GM23338 (cell line): ENCODE measurements around the gene ACTA2.

Source experiments
- CREB1 ChIP-seq: fragments of 250-450 bp; sonication (Bioruptor Pico); IDR thresholded peaks from 2 replicates; pipeline ENCODE4 v1.5.0; 2020; ENCODE audit warnings: low read depth, mild to moderate bottlenecking, moderate library complexity
- EZH2 ChIP-seq: fragments of 200-600 bp; sonication (generic); IDR thresholded peaks from one replicate; pipeline ENCODE4 v1.8.0; 2017; ENCODE audit warnings: antibody characterized with exemption, mild to moderate bottlenecking, low read depth; ENCODE audit not compliant: unreplicated experiment
- EZH2phosphoT487 ChIP-seq: fragments of 200-600 bp; sonication (generic); IDR thresholded peaks from one replicate; pipeline ENCODE4 v1.8.1; 2018; ENCODE audit warnings: antibody characterized with exemption; ENCODE audit not compliant: unreplicated experiment
- NANOG ChIP-seq: IDR thresholded peaks from 2 replicates; pipeline ENCODE4 v1.6.1; 2016; ENCODE audit warnings: antibody characterized with exemption, borderline replicate concordance
- POLR2AphosphoS5 ChIP-seq: IDR thresholded peaks from 2 replicates; pipeline ENCODE4 v1.6.1; 2016; ENCODE audit warnings: antibody characterized with exemption, low read depth
- ZNF114 ChIP-seq: fragments of 250-450 bp; sonication (Bioruptor Pico); IDR thresholded peaks from 2 replicates; pipeline ENCODE4 v1.5.0; 2020; ENCODE audit warnings: mild to moderate bottlenecking, moderate library complexity
- TF ChIP-seq, protein P1 (sequence below), 2 experiments: fragments of 200-600 bp in 1 of 2; sonication (generic) in 1 of 2; conservative IDR thresholded peaks; 2 replicates each; pipeline versions ENCODE4 v1.5.1 to v1.6.1; 2016 to 2017; ENCODE audit warnings: antibody characterized with exemption in 2 of 2, low read depth in 2 of 2, mild to moderate bottlenecking in 2 of 2, moderate library complexity in 1 of 2
- TF ChIP-seq, protein P2 (sequence below): IDR thresholded peaks from one replicate; pipeline ENCODE4 v1.6.1; 2018; ENCODE audit warnings: antibody characterized with exemption; ENCODE audit not compliant: unreplicated experiment
- TF ChIP-seq, protein P3 (sequence below): fragments of 250-450 bp; sonication (Bioruptor Pico); IDR thresholded peaks from 2 replicates; pipeline ENCODE4 v1.5.0; 2020; ENCODE audit warnings: mild to moderate bottlenecking, moderate library complexity
- TF ChIP-seq, protein P4 (sequence below): IDR thresholded peaks from 2 replicates; pipeline ENCODE4 v1.6.1; 2016; ENCODE audit warnings: antibody characterized with exemption

DNA sequence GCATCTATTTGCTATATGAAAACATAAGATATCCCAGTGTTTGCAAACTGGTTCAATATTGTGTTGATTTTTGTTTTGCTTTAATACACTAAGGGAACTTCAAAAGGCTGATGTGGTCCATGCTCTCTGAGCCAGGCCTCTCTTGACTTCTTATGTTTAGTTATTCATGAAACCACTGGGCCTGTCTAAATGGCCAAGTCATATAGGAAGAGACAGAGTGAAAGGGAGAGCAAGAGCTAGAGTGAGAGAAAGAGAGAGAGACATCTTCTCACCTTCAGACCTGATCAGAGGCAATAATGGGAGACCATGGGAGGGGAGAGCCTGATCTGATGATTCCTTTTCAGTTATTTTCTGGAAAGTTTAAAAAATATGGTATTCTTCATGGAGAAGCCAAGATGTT lies 32.0 kb upstream of the ACTA2 start:
- TF ChIP-seq, protein P1, sequence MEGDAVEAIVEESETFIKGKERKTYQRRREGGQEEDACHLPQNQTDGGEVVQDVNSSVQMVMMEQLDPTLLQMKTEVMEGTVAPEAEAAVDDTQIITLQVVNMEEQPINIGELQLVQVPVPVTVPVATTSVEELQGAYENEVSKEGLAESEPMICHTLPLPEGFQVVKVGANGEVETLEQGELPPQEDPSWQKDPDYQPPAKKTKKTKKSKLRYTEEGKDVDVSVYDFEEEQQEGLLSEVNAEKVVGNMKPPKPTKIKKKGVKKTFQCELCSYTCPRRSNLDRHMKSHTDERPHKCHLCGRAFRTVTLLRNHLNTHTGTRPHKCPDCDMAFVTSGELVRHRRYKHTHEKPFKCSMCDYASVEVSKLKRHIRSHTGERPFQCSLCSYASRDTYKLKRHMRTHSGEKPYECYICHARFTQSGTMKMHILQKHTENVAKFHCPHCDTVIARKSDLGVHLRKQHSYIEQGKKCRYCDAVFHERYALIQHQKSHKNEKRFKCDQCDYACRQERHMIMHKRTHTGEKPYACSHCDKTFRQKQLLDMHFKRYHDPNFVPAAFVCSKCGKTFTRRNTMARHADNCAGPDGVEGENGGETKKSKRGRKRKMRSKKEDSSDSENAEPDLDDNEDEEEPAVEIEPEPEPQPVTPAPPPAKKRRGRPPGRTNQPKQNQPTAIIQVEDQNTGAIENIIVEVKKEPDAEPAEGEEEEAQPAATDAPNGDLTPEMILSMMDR (conservative IDR thresholded peaks at IDR 0.05; ENCODE audit: low read depth in 2 of 2), result no peak
- TF ChIP-seq, protein P2, sequence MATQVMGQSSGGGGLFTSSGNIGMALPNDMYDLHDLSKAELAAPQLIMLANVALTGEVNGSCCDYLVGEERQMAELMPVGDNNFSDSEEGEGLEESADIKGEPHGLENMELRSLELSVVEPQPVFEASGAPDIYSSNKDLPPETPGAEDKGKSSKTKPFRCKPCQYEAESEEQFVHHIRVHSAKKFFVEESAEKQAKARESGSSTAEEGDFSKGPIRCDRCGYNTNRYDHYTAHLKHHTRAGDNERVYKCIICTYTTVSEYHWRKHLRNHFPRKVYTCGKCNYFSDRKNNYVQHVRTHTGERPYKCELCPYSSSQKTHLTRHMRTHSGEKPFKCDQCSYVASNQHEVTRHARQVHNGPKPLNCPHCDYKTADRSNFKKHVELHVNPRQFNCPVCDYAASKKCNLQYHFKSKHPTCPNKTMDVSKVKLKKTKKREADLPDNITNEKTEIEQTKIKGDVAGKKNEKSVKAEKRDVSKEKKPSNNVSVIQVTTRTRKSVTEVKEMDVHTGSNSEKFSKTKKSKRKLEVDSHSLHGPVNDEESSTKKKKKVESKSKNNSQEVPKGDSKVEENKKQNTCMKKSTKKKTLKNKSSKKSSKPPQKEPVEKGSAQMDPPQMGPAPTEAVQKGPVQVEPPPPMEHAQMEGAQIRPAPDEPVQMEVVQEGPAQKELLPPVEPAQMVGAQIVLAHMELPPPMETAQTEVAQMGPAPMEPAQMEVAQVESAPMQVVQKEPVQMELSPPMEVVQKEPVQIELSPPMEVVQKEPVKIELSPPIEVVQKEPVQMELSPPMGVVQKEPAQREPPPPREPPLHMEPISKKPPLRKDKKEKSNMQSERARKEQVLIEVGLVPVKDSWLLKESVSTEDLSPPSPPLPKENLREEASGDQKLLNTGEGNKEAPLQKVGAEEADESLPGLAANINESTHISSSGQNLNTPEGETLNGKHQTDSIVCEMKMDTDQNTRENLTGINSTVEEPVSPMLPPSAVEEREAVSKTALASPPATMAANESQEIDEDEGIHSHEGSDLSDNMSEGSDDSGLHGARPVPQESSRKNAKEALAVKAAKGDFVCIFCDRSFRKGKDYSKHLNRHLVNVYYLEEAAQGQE, result no peak
- no peak for TF ChIP-seq EZH2
- no peak for TF ChIP-seq POLR2AphosphoS5
- TF ChIP-seq, protein P3, sequence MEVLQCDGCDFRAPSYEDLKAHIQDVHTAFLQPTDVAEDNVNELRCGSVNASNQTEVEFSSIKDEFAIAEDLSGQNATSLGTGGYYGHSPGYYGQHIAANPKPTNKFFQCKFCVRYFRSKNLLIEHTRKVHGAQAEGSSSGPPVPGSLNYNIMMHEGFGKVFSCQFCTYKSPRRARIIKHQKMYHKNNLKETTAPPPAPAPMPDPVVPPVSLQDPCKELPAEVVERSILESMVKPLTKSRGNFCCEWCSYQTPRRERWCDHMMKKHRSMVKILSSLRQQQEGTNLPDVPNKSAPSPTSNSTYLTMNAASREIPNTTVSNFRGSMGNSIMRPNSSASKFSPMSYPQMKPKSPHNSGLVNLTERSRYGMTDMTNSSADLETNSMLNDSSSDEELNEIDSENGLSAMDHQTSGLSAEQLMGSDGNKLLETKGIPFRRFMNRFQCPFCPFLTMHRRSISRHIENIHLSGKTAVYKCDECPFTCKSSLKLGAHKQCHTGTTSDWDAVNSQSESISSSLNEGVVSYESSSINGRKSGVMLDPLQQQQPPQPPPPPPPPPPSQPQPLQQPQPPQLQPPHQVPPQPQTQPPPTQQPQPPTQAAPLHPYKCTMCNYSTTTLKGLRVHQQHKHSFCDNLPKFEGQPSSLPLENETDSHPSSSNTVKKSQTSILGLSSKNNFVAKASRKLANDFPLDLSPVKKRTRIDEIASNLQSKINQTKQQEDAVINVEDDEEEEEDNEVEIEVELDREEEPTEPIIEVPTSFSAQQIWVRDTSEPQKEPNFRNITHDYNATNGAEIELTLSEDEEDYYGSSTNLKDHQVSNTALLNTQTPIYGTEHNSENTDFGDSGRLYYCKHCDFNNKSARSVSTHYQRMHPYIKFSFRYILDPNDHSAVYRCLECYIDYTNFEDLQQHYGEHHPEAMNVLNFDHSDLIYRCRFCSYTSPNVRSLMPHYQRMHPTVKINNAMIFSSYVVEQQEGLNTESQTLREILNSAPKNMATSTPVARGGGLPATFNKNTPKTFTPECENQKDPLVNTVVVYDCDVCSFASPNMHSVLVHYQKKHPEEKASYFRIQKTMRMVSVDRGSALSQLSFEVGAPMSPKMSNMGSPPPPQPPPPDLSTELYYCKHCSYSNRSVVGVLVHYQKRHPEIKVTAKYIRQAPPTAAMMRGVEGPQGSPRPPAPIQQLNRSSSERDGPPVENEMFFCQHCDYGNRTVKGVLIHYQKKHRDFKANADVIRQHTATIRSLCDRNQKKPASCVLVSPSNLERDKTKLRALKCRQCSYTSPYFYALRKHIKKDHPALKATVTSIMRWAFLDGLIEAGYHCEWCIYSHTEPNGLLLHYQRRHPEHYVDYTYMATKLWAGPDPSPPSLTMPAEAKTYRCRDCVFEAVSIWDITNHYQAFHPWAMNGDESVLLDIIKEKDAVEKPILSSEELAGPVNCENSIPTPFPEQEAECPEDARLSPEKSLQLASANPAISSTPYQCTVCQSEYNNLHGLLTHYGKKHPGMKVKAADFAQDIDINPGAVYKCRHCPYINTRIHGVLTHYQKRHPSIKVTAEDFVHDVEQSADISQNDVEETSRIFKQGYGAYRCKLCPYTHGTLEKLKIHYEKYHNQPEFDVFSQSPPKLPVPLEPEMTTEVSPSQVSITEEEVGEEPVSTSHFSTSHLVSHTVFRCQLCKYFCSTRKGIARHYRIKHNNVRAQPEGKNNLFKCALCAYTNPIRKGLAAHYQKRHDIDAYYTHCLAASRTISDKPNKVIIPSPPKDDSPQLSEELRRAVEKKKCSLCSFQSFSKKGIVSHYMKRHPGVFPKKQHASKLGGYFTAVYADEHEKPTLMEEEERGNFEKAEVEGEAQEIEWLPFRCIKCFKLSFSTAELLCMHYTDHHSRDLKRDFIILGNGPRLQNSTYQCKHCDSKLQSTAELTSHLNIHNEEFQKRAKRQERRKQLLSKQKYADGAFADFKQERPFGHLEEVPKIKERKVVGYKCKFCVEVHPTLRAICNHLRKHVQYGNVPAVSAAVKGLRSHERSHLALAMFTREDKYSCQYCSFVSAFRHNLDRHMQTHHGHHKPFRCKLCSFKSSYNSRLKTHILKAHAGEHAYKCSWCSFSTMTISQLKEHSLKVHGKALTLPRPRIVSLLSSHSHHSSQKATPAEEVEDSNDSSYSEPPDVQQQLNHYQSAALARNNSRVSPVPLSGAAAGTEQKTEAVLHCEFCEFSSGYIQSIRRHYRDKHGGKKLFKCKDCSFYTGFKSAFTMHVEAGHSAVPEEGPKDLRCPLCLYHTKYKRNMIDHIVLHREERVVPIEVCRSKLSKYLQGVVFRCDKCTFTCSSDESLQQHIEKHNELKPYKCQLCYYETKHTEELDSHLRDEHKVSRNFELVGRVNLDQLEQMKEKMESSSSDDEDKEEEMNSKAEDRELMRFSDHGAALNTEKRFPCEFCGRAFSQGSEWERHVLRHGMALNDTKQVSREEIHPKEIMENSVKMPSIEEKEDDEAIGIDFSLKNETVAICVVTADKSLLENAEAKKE (CRISPR knock-in tag), result no peak
- no peak for TF ChIP-seq ZNF114
- no peak for TF ChIP-seq NANOG
- TF ChIP-seq CREB1 (CRISPR knock-in tag), result no peak
- TF ChIP-seq, protein P4, sequence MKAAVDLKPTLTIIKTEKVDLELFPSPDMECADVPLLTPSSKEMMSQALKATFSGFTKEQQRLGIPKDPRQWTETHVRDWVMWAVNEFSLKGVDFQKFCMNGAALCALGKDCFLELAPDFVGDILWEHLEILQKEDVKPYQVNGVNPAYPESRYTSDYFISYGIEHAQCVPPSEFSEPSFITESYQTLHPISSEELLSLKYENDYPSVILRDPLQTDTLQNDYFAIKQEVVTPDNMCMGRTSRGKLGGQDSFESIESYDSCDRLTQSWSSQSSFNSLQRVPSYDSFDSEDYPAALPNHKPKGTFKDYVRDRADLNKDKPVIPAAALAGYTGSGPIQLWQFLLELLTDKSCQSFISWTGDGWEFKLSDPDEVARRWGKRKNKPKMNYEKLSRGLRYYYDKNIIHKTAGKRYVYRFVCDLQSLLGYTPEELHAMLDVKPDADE, result no peak
- no peak for TF ChIP-seq EZH2phosphoT487
